ENCODE results near the gene HSP90AB1.

Gene HSP90AB1

DNA sequence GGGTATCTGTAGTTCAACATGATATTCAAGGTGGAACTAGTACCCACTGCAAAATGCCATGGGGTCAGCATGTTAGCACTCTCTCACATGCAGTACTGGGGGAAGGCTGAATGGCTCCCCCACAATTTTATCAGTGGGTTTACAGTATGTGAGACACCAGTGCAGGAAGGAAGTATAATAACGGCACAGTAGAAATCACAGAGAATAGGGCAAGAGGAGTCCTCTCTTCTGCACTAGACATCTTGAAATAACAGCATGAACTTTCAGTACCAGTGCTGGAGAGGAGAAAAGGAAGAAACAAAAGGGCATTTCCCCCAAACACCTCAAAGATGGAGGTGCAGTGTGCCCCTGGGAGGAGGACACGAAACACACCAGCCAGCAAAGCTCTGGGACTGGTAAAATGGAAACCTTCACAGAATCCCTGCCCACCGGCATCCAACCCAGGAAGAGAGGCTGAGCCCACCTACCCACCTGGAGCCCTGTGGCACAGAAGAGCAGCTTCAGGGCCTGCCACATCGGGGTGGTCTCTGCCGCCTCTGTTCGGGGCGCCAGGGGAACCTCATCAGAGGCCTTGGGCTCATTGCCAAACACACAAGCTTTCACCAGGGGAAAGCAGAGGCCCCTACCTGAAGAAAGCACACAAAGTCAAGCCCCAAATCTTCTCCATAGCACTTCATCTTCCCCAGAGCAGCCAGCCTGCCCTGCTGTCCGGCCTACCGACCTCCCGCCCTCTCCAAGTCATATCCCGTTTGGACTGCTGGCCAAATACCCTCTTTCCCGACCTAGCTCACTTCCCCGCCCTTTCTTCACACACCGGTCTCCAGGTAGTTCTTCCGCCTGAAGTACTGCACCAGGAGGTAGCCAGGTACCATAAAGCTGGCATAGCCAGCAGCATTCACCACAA lies 9.2 kb downstream of the HSP90AB1 start:
- no peak for DNase-seq

DNA sequence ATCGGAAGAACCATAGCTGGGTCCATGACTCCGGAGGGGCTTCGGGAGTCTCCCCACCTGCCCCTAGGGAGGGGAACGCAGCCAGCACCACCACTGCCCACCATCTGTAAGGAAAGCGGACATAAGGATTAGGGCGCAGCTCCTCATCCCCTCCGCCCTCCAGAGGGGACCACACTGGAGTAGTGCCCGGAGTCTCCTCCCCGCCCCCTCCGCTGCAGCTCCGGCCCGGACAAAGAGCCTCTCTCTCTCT lies 9.8 kb downstream of the HSP90AB1 start:
- no peak for DNase-seq

DNA sequence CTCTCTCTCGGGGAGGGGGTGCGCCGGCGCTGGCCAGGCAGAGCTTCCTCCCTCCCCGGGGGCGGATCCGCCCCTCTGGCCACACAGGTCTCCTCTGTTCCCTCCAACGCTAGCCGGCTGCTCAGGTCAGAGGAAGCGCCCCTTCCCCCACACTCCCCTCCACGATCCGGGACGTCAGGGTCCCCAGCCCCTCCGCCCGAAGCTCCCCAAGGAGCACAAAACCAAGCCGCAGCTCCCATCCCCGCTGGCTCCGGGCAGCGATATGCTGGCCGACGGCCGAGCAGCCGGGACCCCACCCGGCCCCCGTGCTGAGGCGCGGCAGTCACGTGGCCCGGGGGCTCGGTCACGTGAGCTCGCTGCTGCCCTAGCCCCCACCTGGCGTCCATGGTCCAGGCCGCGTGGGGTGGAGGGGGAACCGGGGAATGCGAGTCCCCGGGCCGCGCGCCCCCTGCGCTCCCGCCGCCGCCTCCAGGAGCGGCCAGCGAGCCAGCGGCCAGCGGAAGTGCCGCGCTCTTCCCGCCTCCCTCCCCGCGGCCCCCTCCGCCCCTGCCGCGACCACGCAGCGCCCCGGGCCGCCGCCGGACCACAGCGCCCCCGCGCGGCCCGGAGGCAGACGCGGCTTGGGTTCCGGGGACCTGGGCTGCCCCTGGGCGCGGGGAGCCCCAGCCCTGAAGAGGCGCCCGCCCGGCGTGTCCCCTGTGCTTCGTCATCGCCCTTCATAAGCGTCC lies 10.3 kb downstream of the HSP90AB1 start, which contains the start of gene SLC35B2:
SLC35B2 (minus strand) TSS at position 504 of the 728 bp plus-strand sequence; CDS start at position 386, 118 bp downstream.
- DNase-seq, result peak; percentile 28 to 64

DNA sequence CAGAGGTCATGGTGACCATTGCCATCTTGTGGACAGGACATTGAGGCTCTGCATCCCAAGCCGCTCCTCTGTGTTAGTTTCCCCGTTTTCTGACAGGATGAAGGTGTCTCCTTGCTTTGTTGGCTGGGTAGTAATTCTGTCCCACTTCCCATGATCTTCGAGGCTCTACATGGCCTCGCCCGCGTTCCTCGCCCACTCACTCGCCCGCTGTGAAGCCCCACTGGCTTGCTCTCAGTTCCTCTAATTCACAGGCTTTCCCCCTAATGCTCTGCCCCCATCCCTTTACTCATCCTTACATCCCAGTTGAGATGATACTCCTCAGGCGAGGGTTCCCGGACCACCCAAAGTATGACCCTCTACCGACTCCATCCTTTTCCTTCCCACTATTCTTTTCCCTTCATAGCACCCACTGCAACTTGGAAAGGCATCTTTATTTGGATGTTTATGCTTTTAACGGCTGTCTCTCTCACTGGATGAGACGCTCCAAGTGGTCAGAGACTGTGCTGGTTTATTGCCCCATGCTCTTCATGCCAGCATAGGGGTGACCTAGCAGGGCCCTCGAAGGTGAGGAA lies 10.9 kb downstream of the HSP90AB1 start:
- no peak for DNase-seq

GRCh38 chr6:44258325-44258863 lies 11.5 kb downstream of the HSP90AB1 start:
- DNase-seq, result no peak

DNA sequence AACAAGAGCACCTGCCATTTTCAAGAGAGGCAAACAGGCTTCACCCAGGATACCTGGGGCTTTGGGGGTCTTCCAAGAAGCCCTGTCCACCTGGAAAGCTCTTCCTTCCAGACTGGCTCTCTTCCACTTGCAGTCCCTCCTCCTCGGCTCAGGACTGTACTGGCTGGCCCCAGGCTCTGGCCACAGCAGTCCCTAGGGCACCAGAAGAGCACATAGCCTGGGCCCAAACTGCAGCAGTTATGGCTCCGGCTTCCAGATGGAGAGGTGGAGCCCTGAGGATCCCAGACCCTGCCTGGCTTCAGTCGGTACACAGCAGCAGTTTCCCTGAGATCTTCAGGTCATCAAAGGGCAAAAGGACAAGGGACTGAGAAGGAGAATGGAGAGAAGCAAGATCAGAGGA lies 12.0 kb downstream of the HSP90AB1 start:
- no peak for DNase-seq

DNA sequence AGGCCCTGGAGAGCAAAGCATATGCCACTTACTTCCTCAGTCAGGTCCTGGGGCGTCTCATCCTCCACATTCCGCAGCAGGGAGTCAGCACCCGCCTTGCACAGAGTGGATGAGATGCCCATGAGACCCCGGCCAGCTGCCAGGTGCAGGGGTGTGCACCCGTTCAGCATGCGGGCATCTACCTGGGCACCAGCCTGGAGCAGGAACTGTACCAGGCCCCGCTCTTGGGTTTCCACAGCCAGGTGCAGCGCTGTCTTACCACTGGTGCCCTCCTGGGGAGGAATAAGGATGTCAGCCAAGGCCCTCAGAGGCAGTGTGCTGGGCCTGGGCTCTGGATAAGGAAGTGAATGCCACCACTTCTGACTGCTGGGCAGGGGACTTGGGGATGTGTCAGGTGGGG lies 13.1 kb downstream of the HSP90AB1 start:
- no peak for DNase-seq

DNA sequence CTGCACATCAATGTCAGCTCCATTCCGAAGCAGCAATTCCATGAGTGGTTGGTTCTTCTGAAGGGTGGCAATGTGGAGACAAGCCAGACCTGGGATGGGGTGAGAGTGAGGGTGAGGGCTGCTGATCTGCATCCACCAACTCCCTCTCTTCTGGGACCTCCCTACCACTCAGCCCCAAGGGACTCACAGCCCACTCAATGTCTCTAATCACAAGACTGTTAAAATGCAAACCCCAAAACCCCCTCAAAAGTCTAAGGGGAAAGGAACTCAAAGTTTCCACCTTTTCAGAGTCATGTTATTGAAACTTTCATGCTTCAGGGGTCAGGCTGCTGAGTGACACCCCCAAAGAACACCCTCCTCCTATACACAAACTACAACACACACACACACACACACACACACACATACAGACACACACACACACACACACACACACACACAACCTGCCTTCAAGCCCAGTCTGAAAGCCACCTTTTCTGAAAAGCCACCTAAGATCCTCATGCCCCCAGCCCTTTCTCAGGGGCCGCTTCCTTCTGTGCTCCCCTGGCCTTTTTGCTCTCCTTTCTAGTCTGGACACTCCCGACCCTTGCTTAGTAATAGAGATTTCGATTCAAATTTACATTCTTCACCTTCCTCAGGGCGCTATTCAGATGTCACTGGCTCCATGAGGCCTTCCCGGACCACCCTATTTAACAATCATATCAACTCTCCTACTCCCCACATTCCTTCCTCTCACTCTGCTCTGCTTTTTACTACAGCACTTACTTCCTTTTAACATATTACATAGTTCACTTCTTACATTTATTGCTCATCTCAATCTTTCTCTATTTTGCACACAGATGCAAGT lies 13.8 kb downstream of the HSP90AB1 start:
- DNase-seq, result no peak

GRCh38 chr6:44261581-44261980 lies 14.7 kb downstream of the HSP90AB1 start:
- no peak for DNase-seq

- no peak for DNase-seq
Observed at GRCh38 chr6:44262467-44263353, 15.8 kb downstream of the HSP90AB1 start.

DNA sequence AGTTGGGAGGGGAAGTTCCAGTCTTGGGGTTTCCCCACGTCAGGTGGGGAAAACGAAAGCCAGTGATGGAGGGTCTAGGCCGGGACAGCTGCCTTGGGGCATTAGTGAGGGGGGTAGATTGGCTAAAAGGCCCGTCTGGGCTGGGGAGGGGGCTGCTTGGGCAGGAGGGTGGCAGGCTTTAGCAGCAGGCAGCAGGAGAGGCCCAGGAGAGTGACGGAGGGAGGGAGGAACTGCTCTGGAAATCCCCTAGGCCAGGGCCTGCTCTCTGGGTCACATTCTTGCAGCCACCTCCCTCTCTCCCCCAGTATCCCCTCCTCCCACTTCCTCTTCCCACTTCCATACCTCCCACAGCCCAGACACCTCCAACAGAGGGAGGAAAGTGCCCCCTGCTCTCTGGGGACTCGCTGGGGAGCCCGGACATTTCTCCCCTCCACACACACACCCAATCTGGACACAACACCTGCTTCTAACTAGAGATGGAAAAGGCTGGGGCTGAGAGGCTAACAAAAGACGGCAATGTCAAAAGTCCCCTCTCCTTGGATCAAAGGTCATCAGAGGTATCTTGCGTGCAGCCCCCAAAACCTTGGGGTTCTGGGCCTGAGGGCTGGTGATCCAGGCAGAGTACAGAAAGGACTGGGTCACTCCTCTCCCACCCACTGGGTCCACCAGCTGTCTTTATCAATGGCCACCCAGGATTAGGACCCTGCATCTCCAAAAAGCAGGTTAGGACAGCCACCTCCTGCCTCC lies 16.6 kb downstream of the HSP90AB1 start:
- no peak for DNase-seq

DNA sequence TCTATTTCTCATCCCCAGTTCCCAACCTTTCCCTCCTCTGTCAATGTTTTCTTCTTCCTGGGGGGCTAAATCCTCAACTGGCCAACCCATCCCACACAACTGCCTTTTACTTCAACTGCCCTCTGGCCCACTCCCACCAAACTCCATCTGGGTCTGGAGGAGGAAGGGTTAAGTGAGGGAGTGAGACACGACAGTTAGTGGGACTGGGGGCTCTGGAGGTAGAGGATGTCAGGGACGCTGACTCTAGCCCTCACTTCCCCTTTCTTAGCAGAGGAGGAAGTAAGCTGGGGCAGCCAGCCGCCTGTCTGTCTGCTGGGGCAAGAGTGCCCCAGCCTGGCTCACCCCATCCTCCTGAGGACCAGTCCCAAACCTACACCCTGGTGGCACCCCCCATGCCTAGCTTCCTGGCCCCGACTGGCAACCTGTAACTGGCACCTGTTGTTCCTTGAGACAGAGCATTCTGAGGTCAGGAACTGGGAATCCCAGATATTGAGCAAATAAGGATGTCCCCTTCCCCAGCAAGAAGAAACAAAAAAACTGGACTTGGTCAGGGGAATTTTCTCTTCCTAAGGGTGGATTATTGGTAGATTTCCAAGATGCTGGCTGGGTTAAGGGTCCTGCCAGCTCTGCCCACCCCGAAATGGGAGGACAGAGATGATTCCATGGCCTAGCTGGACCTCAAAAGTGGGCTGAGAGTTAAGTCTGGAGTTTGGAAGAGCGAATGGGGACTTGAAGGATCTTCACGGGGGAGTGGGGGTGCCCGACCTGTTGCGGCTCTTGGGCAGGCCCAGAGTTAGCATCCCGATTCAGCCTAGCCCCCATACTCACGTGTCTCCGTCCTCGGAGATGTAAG lies 17.5 kb downstream of the HSP90AB1 start:
- no peak for DNase-seq

DNA sequence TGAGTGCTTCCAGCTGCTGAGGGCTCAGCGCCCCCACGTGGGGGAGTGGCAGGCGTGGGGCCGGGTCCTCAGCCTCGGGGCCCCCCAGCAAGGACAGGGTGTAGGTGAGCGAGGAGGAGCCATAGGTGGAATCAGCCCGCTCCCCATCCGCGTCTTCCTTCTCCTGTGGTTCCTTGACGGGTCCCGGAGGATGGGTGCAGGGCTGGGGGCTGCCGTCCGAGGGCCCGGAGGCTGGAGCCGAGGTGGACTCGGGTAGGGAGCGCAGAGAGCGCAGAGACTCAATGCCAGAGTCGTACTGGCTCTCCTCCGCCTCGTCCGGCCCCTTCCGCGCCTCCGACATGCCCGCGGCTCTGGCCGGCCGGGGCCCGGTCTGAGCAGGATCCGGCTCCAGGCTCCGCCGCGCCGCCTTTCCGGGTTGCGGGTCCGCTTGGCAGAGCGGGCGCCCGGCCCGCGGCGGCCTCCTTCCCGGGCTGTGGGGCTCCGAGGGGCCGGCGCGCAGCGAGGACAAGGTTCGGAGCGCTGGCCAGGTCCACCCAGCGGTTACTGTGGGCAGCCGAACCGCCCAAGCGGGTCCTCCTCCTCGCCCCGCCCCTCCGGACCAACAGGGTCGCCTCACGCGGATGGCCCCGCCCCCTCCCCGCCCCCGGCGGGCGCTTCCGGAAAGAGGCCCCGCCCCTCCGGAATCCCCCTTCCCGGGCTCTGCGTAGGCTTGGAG lies 18.3 kb downstream of the HSP90AB1 start, which contains the start of gene NFKBIE:
NFKBIE (minus strand) TSS at position 545 of the 715 bp plus-strand sequence; CDS start at position 340, 205 bp downstream.
- DNase-seq, result peak; percentile 74 to 87

GRCh38 chr6:44265722-44266233 lies 18.9 kb downstream of the HSP90AB1 start:
- DNase-seq, result no peak

DNA sequence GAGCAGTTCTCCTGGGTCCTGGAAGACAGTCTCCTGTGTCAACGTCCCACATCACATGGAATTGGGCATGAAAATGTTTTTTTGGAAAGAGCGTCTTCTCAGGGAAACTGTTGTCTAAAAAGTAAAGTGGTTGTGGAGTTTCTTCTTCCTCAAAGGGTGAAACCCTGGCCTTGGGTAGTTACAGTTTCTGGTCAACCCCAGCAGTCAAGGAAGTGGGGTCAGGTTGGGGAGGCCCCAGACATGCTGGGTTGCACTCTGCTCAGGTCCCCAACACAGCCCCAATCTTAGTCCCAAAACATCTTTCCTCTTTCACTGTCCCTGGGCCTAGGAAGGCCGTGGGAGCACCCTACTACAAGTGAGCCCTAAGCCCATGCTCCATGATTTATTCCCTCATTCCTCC lies 19.4 kb downstream of the HSP90AB1 start:
- no peak for DNase-seq

DNA sequence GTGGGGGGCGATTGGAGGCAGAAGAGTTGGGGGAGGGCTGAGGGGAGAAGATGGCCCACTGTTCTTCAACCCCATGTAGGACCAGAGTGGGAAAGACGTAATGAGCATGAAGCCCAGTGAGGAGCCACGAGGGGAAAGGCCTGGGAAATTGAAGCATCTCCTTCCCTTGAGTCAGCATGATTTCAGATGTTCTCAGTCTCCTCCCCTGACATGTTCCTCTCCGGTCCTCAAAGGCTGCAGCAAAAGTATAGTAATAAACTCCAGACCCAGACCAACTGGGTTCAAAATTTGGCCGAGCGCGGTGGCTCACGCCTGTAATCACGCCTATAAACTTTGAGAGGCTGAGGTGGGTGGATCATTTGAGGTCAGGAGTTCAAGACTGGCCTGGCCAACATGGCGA lies 20.4 kb downstream of the HSP90AB1 start:
- no peak for DNase-seq

DNA sequence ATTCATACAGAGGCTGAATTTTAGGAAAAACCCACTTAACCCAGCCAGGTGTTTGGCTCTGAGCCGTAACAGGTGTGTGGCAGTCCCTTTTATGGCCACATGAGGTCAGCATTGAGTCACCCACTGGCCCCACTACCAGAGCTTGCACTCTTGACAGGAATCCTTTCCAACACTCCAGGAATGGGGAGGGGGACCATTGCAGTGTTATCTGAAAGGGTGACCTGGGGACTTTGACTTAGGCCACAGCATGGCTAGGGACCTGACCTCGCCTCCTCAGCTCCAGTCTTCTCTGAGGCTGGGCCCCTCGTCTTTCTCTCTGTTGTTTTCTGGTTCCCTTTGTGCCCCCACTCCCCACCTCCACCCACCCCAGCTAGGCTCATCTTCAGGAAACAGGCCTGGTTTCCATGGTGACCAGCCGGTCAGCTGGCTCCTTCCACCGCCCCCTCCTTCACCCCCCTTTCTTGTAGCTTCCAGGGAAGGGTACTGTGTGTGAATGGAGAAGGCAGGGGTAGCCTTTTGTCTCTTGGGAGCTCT lies 21.3 kb downstream of the HSP90AB1 start:
- DNase-seq, result peak; percentile 32 to 59

- DNase-seq, result no peak
Observed at GRCh38 chr6:44269178-44269920, 22.4 kb downstream of the HSP90AB1 start.
